Endothelial cell of umbilical vein (primary cell): ENCODE results near the gene BAG1. TPM values are rescaled to one million over a fixed set of nuclear protein-coding genes. Genes with fewer than 3 reads are reported as not detected.

ENCODE experiments used
- BruUV-seq: library from RNA; stranded (reverse); fragments of 400-500 nt; replicated peaks from 2 replicates; lab custom pipeline; 2021; lab: Mats Ljungman, UMichigan
- CTCF ChIA-PET: fragments of 300-600, 350-600 bp; sonication (Branson Sonifier 250); formaldehyde crosslinking; loops from one replicate; lab custom pipeline; 2021; ENCODE audit warnings: antibody characterized with exemption, inconsistent platforms; lab: Charles Lee
- POLR2A ChIA-PET: fragments of 300-600, 350-600 bp; sonication (Branson Sonifier 250); formaldehyde crosslinking; loops from one replicate; lab custom pipeline; 2021; ENCODE audit warnings: antibody characterized with exemption, inconsistent platforms; lab: Charles Lee
- DNase-seq: peaks from one replicate; pipeline ENCODE4 v3.0.0-alpha.2; 2011; ENCODE audit warnings: low read depth, low spot score
- FAIRE-seq: peaks from 2 replicates; lab custom pipeline; 2011; peaks lifted over from hg19 to GRCh38; lab: Jason Lieb, UNC
- H2AFZ ChIP-seq: 2 replicates; pipeline ENCODE4 v1.6.0; 2012; ENCODE audit warnings: low read depth, low read length, control low read depth, inconsistent platforms
- H3K27ac ChIP-seq: 2 replicates; pipeline ENCODE4 v1.5.1; 2011; ENCODE audit warnings: low read depth, mild to moderate bottlenecking, control low read depth, low read length, moderate library complexity; ENCODE audit not compliant: insufficient read depth
- H3K27me3 ChIP-seq, 2 experiments: 2 replicates each; pipeline versions ENCODE4 v1.6.0 to v1.6.1; 2011; ENCODE audit warnings: low read length in 2 of 2, mixed read lengths in 1 of 2; ENCODE audit not compliant: control insufficient read depth in 2 of 2, insufficient read depth in 2 of 2
- H3K36me3 ChIP-seq, 2 experiments: 2 replicates in 1 of 2; 3 replicates in 1 of 2; pipeline ENCODE4 v1.5.1; 2011; ENCODE audit warnings: low read length in 2 of 2, mild to moderate bottlenecking in 1 of 2, moderate library complexity in 1 of 2; ENCODE audit not compliant: control insufficient read depth in 2 of 2, insufficient read depth in 2 of 2; ENCODE audit errors: extremely low read depth in 1 of 2
- H3K4me1 ChIP-seq: 3 replicates; pipeline ENCODE4 v1.5.1; 2011; ENCODE audit warnings: mild to moderate bottlenecking, low read length; ENCODE audit not compliant: control insufficient read depth, insufficient read depth; ENCODE audit errors: extremely low read depth
- H3K4me2 ChIP-seq: 2 replicates; pipeline ENCODE4 v1.6.1; 2011; ENCODE audit warnings: low read length, control low read depth, mixed read lengths; ENCODE audit not compliant: insufficient read depth
- H3K4me3 ChIP-seq, 3 experiments: fragments of 200-600 bp in 1 of 3; sonication (generic), shearing (Covaris generic) in 1 of 3; replicated peaks in 1 of 3; 2 replicates each; pipeline ENCODE4 v1.5.1; 2011 to 2016; ENCODE audit warnings: control low read depth in 3 of 3, low read length in 3 of 3, mild to moderate bottlenecking in 2 of 3, inconsistent platforms in 1 of 3, low read depth in 1 of 3, moderate library complexity in 1 of 3; ENCODE audit not compliant: insufficient read depth in 1 of 3
- H3K79me2 ChIP-seq: 2 replicates; pipeline ENCODE4 v1.6.0; 2012; ENCODE audit warnings: low read length, inconsistent platforms; ENCODE audit not compliant: control insufficient read depth, insufficient read depth
- H3K9ac ChIP-seq: replicated peaks from 2 replicates; pipeline ENCODE3; 2011; ENCODE audit warnings: low read length, control low read depth; ENCODE audit not compliant: insufficient read depth; ENCODE audit errors: extremely low read depth
- H3K9me1 ChIP-seq: replicated peaks from 3 replicates; pipeline ENCODE4 v1.6.0; 2011; ENCODE audit warnings: mild to moderate bottlenecking, low read length; ENCODE audit not compliant: control insufficient read depth, insufficient read depth; ENCODE audit errors: extremely low read depth
- H3K9me3 ChIP-seq: replicated peaks from 2 replicates; pipeline ENCODE4 v1.5.1; 2012; ENCODE audit warnings: low read length, inconsistent platforms; ENCODE audit not compliant: control insufficient read depth, insufficient read depth
- H4K20me1 ChIP-seq: replicated peaks from 2 replicates; pipeline ENCODE3; 2011; ENCODE audit warnings: mild to moderate bottlenecking, low read length; ENCODE audit not compliant: control insufficient read depth, insufficient read depth; ENCODE audit errors: extremely low read depth
- CTCF ChIP-seq, 2 donors: IDR thresholded peaks; 1 replicate in 1 of 2; 2 replicates in 1 of 2; pipeline ENCODE4 v1.5.1; 2011; ENCODE audit warnings: low read length in 2 of 2, mild to moderate bottlenecking in 2 of 2, moderate library complexity in 2 of 2, control low read depth in 1 of 2, inconsistent platforms in 1 of 2, low read depth in 1 of 2; ENCODE audit not compliant: insufficient read depth in 1 of 2; ENCODE audit errors: extremely low read depth in 1 of 2
- FOS ChIP-seq: IDR thresholded peaks from 2 replicates; pipeline ENCODE4 v1.6.1; 2011; ENCODE audit warnings: mild to moderate bottlenecking, low read length, moderate library complexity, borderline replicate concordance; ENCODE audit not compliant: insufficient read depth
- JUN ChIP-seq: IDR thresholded peaks from 2 replicates; pipeline ENCODE4 v1.6.1; 2011; ENCODE audit warnings: borderline replicate concordance, low read depth; ENCODE audit not compliant: insufficient read length, insufficient read depth
- MAX ChIP-seq: IDR thresholded peaks from 2 replicates; pipeline ENCODE4 v1.6.1; 2011; ENCODE audit not compliant: insufficient read depth, insufficient read length
- MYC ChIP-seq: IDR thresholded peaks from one replicate; pipeline ENCODE4 v1.6.1; 2011; ENCODE audit warnings: mild to moderate bottlenecking, low read depth, low read length
- dilution Hi-C: fragments of 300-500 bp; cut with MboI; formaldehyde crosslinking; loops from one replicate; pipeline ENCODE4 v1.15.0; 2019; ENCODE audit warnings: low sequenced_read_pairs; ENCODE audit not compliant: extremely low pct_ligation_motif_present
- intact Hi-C: fragments of 100-400 bp; cut with micrococcal nuclease; formaldehyde crosslinking; loops from one replicate; pipeline ENCODE4 v1.10.0; 2022
- polyA plus RNA-seq, 4 experiments: library from polyadenylated mRNA; depleted of rRNA in 3 of 4; stranded (reverse) in 3 of 4; unstranded in 1 of 4; fragments of >200 nt; gene quantifications; 2 replicates each; pipeline versions ENCODE4 v1.2.1 to v1.2.3, GENCODE V29; 2011 to 2012; ENCODE audit warnings: missing spikeins in 1 of 4
- total RNA-seq: library from RNA; stranded (reverse); gene quantifications from 2 replicates; pipeline ENCODE4 v1.2.3, GENCODE V29; 2021

Gene BAG1
- total and polyA plus RNA-seq, 2 donors (not counting 3 experiments of a cell fraction or from before 2014, with no cell fraction given): 44.6 to 87.4 TPM

- Histone ChIP-seq H3K9me1 (no peaks in the 10 kb centered on the region), H4K20me1 (no peaks in the 10 kb centered on the region), H3K27me3 (no peaks in the 10 kb centered on the region), H3K79me2 (no peaks in the 10 kb centered on the region), H2AFZ (no peak overlapping the region), H3K4me3 (no peak overlapping the region), H3K36me3 (no peaks in the 10 kb centered on the region), H3K4me2 (no peak overlapping the region), H3K4me1 (peaks cover 9% of the 10 kb centered on the region), H3K9me3 (no peaks in the 10 kb centered on the region), H3K27ac (no peak overlapping the region), H3K9ac (no peak overlapping the region)
- DNase-seq (peak; percentile 17), FAIRE-seq (no peak)
- BruUV-seq: no TSS peak
- dilution Hi-C loops (no loop called here), intact Hi-C loops (no loop called here)
- POLR2A ChIA-PET: no interaction called here
- TF ChIP-seq MAX: no peak
- no peak for TF ChIP-seq JUN
- peak in 1 of 2 donors; percentile 19 for TF ChIP-seq CTCF (IDR thresholded peaks at IDR 0.05; ENCODE audit: extremely low read depth in 1 of 2, insufficient read depth in 1 of 2, low read depth in 1 of 2, low read length in 2 of 2)
- no peak for TF ChIP-seq MYC
- CTCF ChIA-PET: no interaction called here
These were observed 40.8 kb downstream of the BAG1 start for GRCh38 chr9:33223696-33224095.

- Histone ChIP-seq H3K27ac (no peak overlapping the region), H4K20me1 (no peaks in the 10 kb centered on the region), H3K79me2 (no peaks in the 10 kb centered on the region), H3K4me2 (no peak overlapping the region), H3K9me3 (no peaks in the 10 kb centered on the region), H3K9ac (no peak overlapping the region), H3K27me3 (peaks cover 2 to 3% of the 10 kb centered on the region in 2 experiments), H2AFZ (no peak overlapping the region), H3K36me3 (no peaks in the 10 kb centered on the region), H3K9me1 (no peaks in the 10 kb centered on the region), H3K4me1 (peaks cover 9% of the 10 kb centered on the region), H3K4me3 (no peak overlapping the region)
- FAIRE-seq (no peak), DNase-seq (no peak)
- intact Hi-C loops (no loop called here), dilution Hi-C loops (no loop called here)
- POLR2A ChIA-PET: no interaction called here
- CTCF ChIA-PET: interaction anchor here (1.0 kb wide), 1 partner anchor 122 kb away, joined by 3 read pairs; no protein-coding TSS in a partner anchor
- TF ChIP-seq JUN: no peak
- TF ChIP-seq FOS: no peak
- no TSS peak for BruUV-seq
These were observed 42.5 kb downstream of the BAG1 start for GRCh38 chr9:33222031-33222430.
